Stimulated activated CD8-positive, alpha-beta memory T cell treated with anti-CD3 and anti-CD28 coated beads, Interleukin-15, amount 100 ng/mL, for 4 hours (primary cell): ENCODE results near the gene IL6R.
"Not testable (repeated sequence)": the region's sequence is repeated elsewhere in the genome, so short reads cannot be mapped to it uniquely, and the experiment has no call there.

Experiments
- DNase-seq, 2 donors: peaks; one replicate each; pipeline ENCODE4 v3.0.0-alpha.2; 2020; ENCODE audit warnings: low read depth in 2 of 2

Gene IL6R

GRCh38 chr1:154481053-154481452 lies 75.9 kb downstream of the IL6R start:
- DNase-seq = no peak

GRCh38 chr1:154483941-154484803 lies 79.0 kb downstream of the IL6R start:
- DNase-seq = no peak

- DNase-seq = no peak
Measured at GRCh38 chr1:154485106-154485505, 80.0 kb downstream of the IL6R start.

- no peak for DNase-seq
Measured at GRCh38 chr1:154485910-154486496, 80.9 kb downstream of the IL6R start.

- DNase-seq = not testable (repeated sequence)
Measured at GRCh38 chr1:154486756-154487155, 81.6 kb downstream of the IL6R start.

- DNase-seq = no peak
Measured at GRCh38 chr1:154488922-154489321, 83.8 kb downstream of the IL6R start.

GRCh38 chr1:154489695-154490274 lies 84.6 kb downstream of the IL6R start:
- no peak for DNase-seq

GRCh38 chr1:154490317-154490716 lies 85.2 kb downstream of the IL6R start:
- no peak for DNase-seq

- DNase-seq = no peak
Measured at GRCh38 chr1:154492115-154492514, 87.0 kb downstream of the IL6R start.

- no peak for DNase-seq
Measured at GRCh38 chr1:154493276-154493675, 88.1 kb downstream of the IL6R start.

GRCh38 chr1:154495496-154496273 lies 90.5 kb downstream of the IL6R start:
- DNase-seq = no peak

GRCh38 chr1:154496383-154496782 lies 91.2 kb downstream of the IL6R start:
- DNase-seq = no peak

- no peak for DNase-seq
Measured at GRCh38 chr1:154497026-154497806, 92.1 kb downstream of the IL6R start.

GRCh38 chr1:154499446-154499845 lies 94.3 kb downstream of the IL6R start:
- no peak for DNase-seq

GRCh38 chr1:154500533-154500932 lies 95.4 kb downstream of the IL6R start:
- no peak for DNase-seq

GRCh38 chr1:154501423-154502065 lies 96.4 kb downstream of the IL6R start:
- no peak for DNase-seq

GRCh38 chr1:154502066-154502743 lies 97.1 kb downstream of the IL6R start, which contains the start of the genes SHE and TDRD10:
SHE (minus strand) TSS chr1:154502412; CDS start chr1:154502026, 386 bp downstream.
TDRD10 (plus strand) TSS chr1:154502219; CDS start chr1:154506904, 4,685 bp downstream.
- no peak for DNase-seq

- DNase-seq = no peak
Measured at GRCh38 chr1:154502744-154503115, 97.6 kb downstream of the IL6R start.

GRCh38 chr1:154503898-154504297 lies 98.8 kb downstream of the IL6R start:
- no peak for DNase-seq

GRCh38 chr1:154512760-154513159 lies 107.6 kb downstream of the IL6R start:
- no peak for DNase-seq
